HUDEP-2 (cell line): Measurements from ENCODE around the gene UNC45B.
"Not testable (repeated sequence)": the region's sequence is repeated elsewhere in the genome, so short reads cannot be mapped to it uniquely, and the experiment has no call there.

Experiments used
- DNase-seq, 76 experiments: peaks; one replicate each; lab custom pipeline; 2025; ENCODE audit not compliant: unreplicated experiment in 76 of 76; lab: John Stamatoyannopoulos, UW

The UNC45B gene

DNA sequence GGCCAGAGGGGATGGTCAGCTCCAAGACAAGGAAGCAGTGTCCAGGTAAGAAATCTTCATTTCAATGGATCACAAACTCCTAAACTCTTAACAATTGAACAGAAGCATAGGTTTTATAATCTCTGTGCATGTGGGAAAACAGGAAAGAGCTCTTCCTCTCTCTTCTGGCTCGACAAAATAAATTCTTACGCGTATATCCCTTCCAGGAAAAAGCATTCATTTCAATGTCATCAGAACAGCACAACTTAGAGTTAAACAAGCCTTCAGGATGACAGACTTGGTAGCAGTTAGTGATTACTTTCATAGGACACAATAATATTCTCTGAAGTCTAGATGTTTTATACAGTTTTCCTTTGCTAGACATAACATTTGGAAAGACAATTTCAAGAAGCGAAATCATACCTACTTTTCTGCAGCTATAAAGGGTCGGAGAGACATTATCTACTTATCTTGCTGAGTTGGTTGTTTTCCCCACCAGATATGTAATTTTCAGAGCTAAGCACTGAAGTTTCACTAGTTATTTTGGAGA is 65.9 kb downstream of the UNC45B start:
- no peak for DNase-seq

- no peak for DNase-seq
Observed at GRCh38 chr17:35214192-35214591, 66.6 kb downstream of the UNC45B start.

DNA sequence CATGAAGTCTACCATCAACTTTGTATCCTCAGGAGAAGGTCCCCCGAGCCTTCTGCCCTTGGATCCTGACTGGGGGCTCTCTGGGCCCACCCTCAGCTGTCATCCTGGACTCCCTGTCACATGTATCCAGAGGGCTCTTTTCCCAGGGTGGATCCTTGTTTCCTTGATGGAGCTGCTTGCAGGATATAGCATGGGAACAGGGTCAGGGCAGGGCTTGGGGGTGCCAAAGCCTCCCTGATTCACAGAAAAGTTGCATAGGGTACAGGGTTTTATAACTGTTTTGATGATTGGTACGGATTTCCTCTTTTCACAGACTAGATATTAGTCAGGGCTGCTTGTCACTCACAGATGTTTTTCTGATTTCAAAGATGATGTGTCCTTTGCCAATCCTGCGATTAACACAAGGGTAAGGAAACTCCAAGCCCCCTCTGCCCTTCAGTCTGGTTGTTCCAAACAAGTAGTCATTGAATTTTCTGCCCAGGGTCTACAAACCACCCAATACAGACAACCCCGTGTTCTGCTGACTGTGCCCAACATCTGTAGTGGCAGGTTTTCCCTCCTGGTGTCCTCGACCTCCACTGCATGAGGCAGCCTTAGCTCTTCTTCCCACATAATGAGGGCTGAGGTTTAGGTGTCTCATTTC is 67.1 kb downstream of the UNC45B start:
- DNase-seq = no peak

DNA sequence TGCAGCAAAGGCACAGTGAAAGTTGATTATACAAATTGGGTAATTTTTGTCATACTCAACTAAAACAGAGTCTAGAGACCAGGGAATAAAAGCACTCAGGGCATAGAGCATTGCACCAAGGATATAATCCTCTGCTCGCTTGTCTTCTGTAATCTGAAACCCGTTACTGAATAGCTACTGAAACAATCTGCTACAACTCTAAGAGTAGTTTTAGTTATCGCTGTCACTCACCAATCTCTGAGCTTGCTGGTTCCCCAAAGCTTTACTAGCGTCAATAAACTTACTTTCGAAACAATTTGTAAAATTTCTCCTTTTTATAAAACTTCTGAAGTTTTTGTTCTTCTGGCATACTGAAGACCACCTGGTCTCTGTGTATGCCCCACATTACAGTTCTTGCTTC is 69.5 kb downstream of the UNC45B start:
- DNase-seq = no peak

DNA sequence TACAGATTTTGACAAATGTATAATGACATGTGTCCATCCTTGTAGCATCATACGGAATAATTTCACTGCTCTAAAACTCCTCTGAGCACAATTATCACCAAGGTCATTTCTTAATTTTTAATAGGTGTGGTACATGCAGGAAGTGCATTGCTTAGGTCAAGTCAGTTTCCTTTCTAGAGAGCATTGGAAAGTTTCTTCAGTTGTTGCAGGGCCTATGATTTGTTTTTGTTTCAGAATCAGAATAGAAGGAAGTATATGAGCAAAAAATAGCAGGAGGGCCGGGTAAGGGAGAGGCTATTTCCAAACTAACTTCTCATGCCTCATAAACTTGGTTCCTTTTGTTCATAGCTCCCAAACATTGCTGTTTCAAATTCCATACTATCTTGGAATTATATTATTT is 71.3 kb downstream of the UNC45B start:
- no peak for DNase-seq

GRCh38 chr17:35222452-35222851 is 74.8 kb downstream of the UNC45B start:
- DNase-seq = no peak

DNA sequence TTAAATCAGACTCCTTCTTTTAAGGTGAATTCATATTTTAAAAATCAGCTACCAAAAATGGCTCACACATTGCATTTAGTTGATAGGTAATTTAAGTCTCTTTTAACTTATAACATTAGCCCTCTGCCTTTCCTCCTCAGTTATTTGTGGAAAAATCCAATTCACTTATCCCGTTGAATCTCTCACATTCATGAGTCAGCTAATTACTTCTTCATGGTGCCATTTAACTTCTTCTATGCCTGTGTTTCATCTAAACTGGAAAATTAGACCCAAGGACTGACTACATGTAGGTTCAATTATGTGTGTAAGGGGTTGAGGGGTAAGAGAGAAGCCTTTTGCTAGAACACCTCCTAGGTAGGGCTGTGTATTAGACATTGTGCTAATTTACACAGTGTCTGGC is 76.8 kb downstream of the UNC45B start:
- DNase-seq = no peak

- DNase-seq = no peak
Observed at GRCh38 chr17:35227546-35227945, 79.9 kb downstream of the UNC45B start.

GRCh38 chr17:35229638-35230037 is 82.0 kb downstream of the UNC45B start:
- no peak for DNase-seq

GRCh38 chr17:35234315-35234714 is 86.7 kb downstream of the UNC45B start:
- not testable (repeated sequence) for DNase-seq

DNA sequence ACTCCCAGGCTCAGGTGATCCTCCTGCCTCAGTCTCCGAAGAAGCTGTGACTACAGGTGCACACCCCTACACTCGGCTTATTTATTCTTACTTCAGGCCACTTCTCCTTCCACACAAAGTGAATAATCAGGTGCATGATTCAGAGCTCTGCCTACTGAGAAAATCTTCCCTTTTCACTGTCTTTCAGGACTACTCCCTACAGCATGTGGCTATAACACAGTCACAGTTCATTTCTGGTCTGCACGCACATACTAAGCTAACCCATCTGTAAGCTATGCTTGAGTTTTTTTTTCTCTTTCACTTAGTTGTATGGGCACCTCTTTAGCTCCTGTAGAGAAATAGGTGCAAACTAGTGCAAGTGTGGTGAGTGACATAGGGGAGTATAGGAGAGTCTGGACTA is 87.7 kb downstream of the UNC45B start:
- no peak for DNase-seq

DNA sequence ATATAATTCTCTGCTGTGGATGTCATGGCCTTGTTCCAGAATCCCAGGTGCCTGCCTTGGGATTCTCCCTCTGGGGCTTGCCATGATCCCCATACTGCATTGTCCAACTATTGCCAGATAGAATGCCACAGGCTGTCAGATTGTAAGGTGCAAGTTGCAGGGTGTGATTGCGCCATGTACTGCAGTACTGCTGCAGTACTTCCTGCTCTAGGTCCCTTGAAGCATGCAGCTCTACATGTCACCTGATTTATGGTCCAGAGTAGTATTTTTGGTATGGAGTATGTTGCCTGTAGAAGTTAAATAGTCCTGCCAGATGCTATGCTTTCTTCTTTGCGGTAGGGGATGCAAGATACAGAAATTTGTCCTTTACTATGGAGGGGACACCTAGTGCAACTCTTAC is 88.3 kb downstream of the UNC45B start:
- DNase-seq = no peak

- DNase-seq = no peak
Observed at GRCh38 chr17:35236821-35237220, 89.2 kb downstream of the UNC45B start.

DNA sequence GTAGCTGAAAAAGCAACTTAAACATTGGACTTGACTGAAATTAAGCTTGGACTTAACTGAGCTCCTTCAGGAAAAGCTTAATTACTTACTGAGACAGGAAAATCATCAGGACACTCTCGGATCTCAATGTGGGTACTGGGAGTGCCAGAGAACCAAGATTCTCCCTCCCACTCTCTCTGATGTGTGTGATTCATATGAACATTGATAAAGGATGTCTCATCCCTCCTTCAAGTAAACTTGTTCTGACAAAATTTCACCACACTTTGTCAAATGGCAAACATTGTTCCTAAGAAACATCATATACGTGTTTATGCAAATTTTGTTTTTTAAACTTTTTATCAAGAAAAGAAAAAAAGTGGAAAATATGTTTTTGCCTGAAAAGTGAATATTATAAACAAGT is 91.2 kb downstream of the UNC45B start:
- DNase-seq = no peak
